Activated gamma-delta T cell treated with anti-CD3 and anti-CD28 coated beads, Interleukin-2, amount 50 U/mL, for 16 hours (primary cell): ENCODE results near the gene KIF13A.

ENCODE experiments used
- DNase-seq: peaks from one replicate; pipeline ENCODE4 v3.0.0-alpha.2; 2020; ENCODE audit warnings: low read depth

Gene KIF13A

DNA sequence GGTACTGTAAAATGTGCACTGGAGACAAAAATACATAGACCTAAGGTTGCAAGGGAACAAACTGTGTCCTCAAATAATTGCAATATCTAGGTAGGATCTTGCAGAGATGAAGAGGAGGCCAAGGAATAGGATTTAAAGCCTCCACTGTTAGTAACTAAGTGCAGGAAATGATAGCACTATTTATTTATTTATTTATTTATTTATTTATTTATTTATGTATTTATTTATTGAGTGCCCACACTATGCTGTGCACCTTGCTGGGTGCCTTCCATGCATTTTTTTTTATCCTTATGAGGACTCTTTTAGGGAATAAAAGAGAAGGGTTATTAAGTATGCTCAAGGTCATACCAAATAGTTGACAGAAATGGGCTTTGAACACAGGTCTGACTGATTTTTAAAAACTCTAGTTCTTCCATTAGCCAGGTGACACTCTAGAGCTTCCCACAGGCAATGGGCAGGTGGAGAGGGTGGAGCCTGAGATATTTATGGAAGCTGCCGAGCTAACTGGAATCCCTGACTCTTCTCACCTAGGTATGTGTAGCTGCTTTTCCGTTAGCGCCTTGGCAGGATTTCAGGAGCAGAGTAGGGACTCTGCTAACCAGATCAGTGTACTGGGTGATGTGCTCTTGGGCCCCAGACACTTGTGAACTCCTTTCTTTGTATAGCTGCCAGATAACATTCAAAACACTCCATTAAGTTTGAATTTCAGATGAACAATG, 268.0 kb downstream of the KIF13A start:
- DNase-seq = no peak

DNA sequence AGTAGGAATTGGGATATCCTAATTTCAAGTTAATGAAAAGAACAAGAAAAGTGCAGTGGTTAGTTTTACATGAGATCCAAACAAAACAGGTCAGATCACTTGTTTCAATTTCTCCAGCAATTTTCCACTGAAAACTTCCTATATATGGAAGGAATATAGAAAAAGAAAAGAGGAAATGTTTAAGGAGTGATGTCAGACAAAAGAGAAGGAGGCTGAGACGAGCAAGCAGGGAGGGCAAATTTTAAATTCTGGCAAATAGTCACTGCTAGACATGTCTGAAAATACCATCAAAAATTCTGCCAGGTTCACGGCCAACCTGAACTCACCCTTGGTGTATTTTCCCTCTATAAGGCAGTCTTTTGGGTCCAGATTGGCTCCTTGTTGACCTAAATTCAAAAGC, 271.2 kb downstream of the KIF13A start:
- no peak for DNase-seq

DNA sequence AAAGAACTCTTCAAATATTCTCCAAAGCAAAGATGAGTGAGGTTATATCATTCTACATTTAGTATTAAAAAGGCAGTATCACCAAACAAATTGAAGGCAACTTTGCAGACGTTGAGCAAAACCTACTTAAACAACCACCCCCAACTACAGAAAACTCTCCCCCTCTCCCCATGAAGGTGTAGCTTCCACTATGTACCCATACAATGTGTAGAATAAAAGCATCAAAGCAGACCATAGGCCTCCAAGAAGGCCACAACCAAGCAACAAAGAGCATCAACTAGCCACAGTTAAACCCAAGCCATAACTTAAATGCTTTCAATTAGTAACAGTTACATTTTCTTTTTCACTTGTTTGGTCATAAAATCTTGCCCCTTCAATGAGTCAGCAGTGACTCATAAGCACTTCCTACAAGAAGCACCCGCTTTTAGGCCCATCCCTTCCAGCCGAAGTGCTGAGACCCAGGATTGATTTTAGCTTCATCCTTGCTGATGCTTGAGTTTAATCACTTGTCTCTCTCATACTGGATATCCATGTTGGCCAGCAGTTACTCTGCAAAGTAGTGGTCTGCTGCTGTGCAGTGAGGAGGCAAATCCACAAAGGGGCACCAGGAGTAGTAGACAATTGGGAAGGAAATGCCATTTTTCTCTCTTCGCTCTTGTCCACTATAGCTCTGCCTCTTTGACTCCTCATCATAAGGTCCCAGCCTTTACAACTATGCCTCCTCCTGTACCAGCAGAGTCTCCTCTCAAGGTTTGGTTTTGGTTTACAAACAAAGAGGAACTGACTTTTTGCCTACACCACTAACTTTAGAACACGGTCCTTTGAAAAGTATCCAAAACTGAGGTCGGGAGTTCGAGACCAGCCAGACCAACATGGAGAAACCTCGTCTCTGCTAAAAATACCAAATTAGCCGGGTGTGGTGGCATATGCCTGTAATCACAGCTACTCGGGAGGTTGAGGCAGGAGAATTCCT, 272.3 kb downstream of the KIF13A start:
- no peak for DNase-seq

- no peak for DNase-seq
Measured at GRCh38 chr6:17714177-17714576, 273.3 kb downstream of the KIF13A start.

- no peak for DNase-seq
Measured at GRCh38 chr6:17712576-17712975, 274.9 kb downstream of the KIF13A start.

DNA sequence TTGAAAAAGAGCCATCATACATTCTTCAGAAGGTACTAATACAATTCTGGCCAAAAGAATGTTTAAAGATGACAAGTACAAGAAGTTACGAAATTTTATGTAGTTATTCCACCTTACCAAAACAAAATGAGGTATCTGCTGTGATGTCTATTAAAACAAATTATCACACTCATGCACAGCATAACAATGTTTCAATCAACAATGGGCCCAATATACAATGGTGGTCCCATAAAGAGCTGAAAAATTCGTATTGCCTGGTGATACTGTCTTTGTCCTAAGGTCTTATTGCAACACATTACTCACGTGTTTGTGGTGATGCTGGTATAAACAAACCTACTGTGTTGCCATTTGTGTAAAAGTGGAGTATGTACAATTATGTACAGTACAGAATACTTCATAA, 277.1 kb downstream of the KIF13A start:
- DNase-seq = no peak

DNA sequence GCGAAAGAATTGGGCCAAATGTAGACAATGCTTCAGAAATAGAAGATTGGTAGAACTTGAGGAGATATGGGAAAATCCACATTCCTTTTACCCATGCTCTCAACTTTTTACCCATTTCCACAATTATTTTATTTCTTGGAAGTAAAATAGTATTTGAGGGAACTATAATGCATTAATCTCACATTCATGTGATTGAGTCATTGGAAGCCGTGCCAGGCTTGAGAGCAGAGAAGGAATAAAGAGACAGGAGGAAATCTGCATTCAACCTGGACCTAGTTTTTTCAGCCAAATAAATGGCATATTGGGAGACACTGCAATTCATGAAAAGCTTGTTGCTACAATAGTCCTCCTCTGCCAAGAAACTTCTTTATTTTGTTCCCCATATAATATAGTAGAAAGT, 278.0 kb downstream of the KIF13A start:
- no peak for DNase-seq
